MM.1S (cell line): Measurements from ENCODE around the gene ETNK2.
"Not testable (repeated sequence)": the region's sequence is repeated elsewhere in the genome, so short reads cannot be mapped to it uniquely, and the experiment has no call there.

ENCODE experiments used
- DNase-seq: peaks from one replicate; pipeline ENCODE4 v3.0.0-alpha.2; 2015
- H2AFZ ChIP-seq: fragments of 300-600 bp; sonication (generic); 2 replicates; pipeline ENCODE4 v1.6.0; 2016; ENCODE audit warnings: antibody characterized with exemption, low read length
- H3F3A ChIP-seq: fragments of 300-600 bp; sonication (generic); 2 replicates; pipeline ENCODE4 v1.6.1; 2016; ENCODE audit warnings: mild to moderate bottlenecking, antibody characterized with exemption, low read length, moderate library complexity, mixed read lengths; ENCODE audit not compliant: insufficient read depth
- H3K27ac ChIP-seq: fragments of 300-600 bp; sonication (generic); 2 replicates; pipeline ENCODE4 v1.5.1; 2016; ENCODE audit warnings: mild to moderate bottlenecking, low read length
- H3K27me3 ChIP-seq: fragments of 300-600 bp; sonication (generic); replicated peaks from 2 replicates; pipeline ENCODE4 v1.6.0; 2016; ENCODE audit warnings: low read length; ENCODE audit not compliant: insufficient read depth
- H3K36me3 ChIP-seq: fragments of 300-600 bp; sonication (generic); replicated peaks from 2 replicates; pipeline ENCODE4 v1.6.1; 2016; ENCODE audit warnings: mild to moderate bottlenecking, low read length, mixed read lengths; ENCODE audit not compliant: insufficient read depth
- H3K4me1 ChIP-seq: fragments of 300-600 bp; sonication (generic); 2 replicates; pipeline ENCODE4 v1.6.1; 2016; ENCODE audit warnings: low read length, mixed read lengths
- H3K4me2 ChIP-seq: fragments of 300-600 bp; sonication (generic); 2 replicates; pipeline ENCODE4 v1.6.0; 2016; ENCODE audit warnings: low read depth, low read length
- H3K4me3 ChIP-seq: fragments of 300-600 bp; sonication (generic); 2 replicates; pipeline ENCODE4 v1.5.1; 2016; ENCODE audit warnings: low read length, mixed read lengths
- H3K79me2 ChIP-seq: fragments of 300-600 bp; sonication (generic); 2 replicates; pipeline ENCODE4 v1.6.1; 2016; ENCODE audit warnings: mixed run types, low read length, mixed read lengths
- H3K9ac ChIP-seq: fragments of 300-600 bp; sonication (generic); 2 replicates; pipeline ENCODE4 v1.6.1; 2016; ENCODE audit warnings: low read length, mixed read lengths
- H3K9me2 ChIP-seq: fragments of 300-600 bp; sonication (generic); replicated peaks from 2 replicates; pipeline ENCODE4 v1.6.1; 2016; ENCODE audit warnings: mild to moderate bottlenecking, low read length, mixed read lengths; ENCODE audit not compliant: insufficient read depth
- H3K9me3 ChIP-seq: fragments of 300-600 bp; sonication (generic); replicated peaks from 2 replicates; pipeline ENCODE4 v1.6.1; 2016; ENCODE audit warnings: mild to moderate bottlenecking, low read length, mixed read lengths; ENCODE audit not compliant: insufficient read depth
- H4K20me1 ChIP-seq: fragments of 300-600 bp; sonication (generic); 2 replicates; pipeline ENCODE4 v1.6.1; 2016; ENCODE audit warnings: mild to moderate bottlenecking, low read length, moderate library complexity, mixed read lengths; ENCODE audit not compliant: insufficient read depth
- CTCF ChIP-seq: fragments of 300-600 bp; sonication (generic); IDR thresholded peaks from 2 replicates; pipeline ENCODE4 v1.5.1; 2016; ENCODE audit warnings: antibody characterized with exemption, low read length, mixed read lengths
- EZH2 ChIP-seq: fragments of 300-600 bp; sonication (generic); optimal IDR thresholded peaks from 2 replicates; pipeline ENCODE3; 2017; ENCODE audit warnings: low read depth, mild to moderate bottlenecking, antibody characterized with exemption, low read length, mixed read lengths
- EZH2phosphoT487 ChIP-seq: fragments of 300-600 bp; sonication (generic); IDR thresholded peaks from 2 replicates; pipeline ENCODE4 v1.6.1; 2018; ENCODE audit warnings: antibody characterized with exemption, low read length

The ETNK2 gene

GRCh38 chr1:204091787-204092312 lies 60.0 kb downstream of the ETNK2 start:
- Histone ChIP-seq H3K27me3 (no peaks in the 10 kb centered on the region), H3K4me3 (no peak overlapping the region), H3K4me1 (no peaks in the 10 kb centered on the region), H3K4me2 (no peak overlapping the region), H3K27ac (no peak overlapping the region), H3F3A (no peaks in the 10 kb centered on the region), H2AFZ (no peak overlapping the region), H4K20me1 (no peaks in the 10 kb centered on the region), H3K79me2 (no peaks in the 10 kb centered on the region), H3K9me2 (no peaks in the 10 kb centered on the region), H3K9me3 (no peaks in the 10 kb centered on the region), H3K9ac (no peak overlapping the region), H3K36me3 (no peaks in the 10 kb centered on the region)
- no peak for TF ChIP-seq CTCF
- no peak for TF ChIP-seq EZH2
- TF ChIP-seq EZH2phosphoT487, result no peak
- no peak for DNase-seq

GRCh38 chr1:204091066-204091465 lies 60.8 kb downstream of the ETNK2 start:
- no peak overlapping the region for H3K27ac ChIP-seq

GRCh38 chr1:204090132-204090531 lies 61.7 kb downstream of the ETNK2 start:
- not testable (repeated sequence) for H4K20me1 ChIP-seq, H3K9me2 ChIP-seq, H3K4me2 ChIP-seq, DNase-seq, H2AFZ ChIP-seq, H3K4me3 ChIP-seq, H3F3A ChIP-seq, H3K36me3 ChIP-seq, H3K79me2 ChIP-seq, H3K4me1 ChIP-seq, H3K27ac ChIP-seq, H3K9me3 ChIP-seq, H3K27me3 ChIP-seq, H3K9ac ChIP-seq

More at GRCh38 chr1:204091066-204091465, 60.8 kb downstream of the ETNK2 start:
- Histone ChIP-seq H4K20me1 (no peaks in the 10 kb centered on the region), H3K4me2 (no peak overlapping the region), H3K9ac (no peak overlapping the region), H3K9me3 (no peaks in the 10 kb centered on the region), H3K9me2 (no peaks in the 10 kb centered on the region), H3K4me1 (no peaks in the 10 kb centered on the region), H3K36me3 (no peaks in the 10 kb centered on the region), H2AFZ (no peak overlapping the region), H3K4me3 (no peak overlapping the region), H3K79me2 (no peaks in the 10 kb centered on the region), H3K27me3 (no peaks in the 10 kb centered on the region), H3F3A (no peaks in the 10 kb centered on the region)
- TF ChIP-seq EZH2phosphoT487, result no peak
- DNase-seq, result no peak

GRCh38 chr1:204089044-204089751 lies 62.6 kb downstream of the ETNK2 start:
- H4K20me1 ChIP-seq, result no peaks in the 10 kb centered on the region
- no peak for DNase-seq
- H3K36me3 ChIP-seq, result no peaks in the 10 kb centered on the region
- H3K4me1 ChIP-seq, result 0 out of 2 replicates have a peak, but pooled peaks cover 2% of the 10 kb centered on the region
- no peak overlapping the region for H2AFZ ChIP-seq
- no peaks in the 10 kb centered on the region for H3K9me3 ChIP-seq
- H3F3A ChIP-seq, result no peaks in the 10 kb centered on the region
- H3K4me3 ChIP-seq, result no peak overlapping the region
- TF ChIP-seq CTCF (no peak), EZH2phosphoT487 (no peak), EZH2 (no peak)
- H3K9me2 ChIP-seq, result no peaks in the 10 kb centered on the region
- no peak overlapping the region for H3K4me2 ChIP-seq
- no peak overlapping the region for H3K27ac ChIP-seq
- no peak overlapping the region for H3K9ac ChIP-seq
- no peaks in the 10 kb centered on the region for H3K27me3 ChIP-seq
- H3K79me2 ChIP-seq, result no peaks in the 10 kb centered on the region
